GM18951 (cell line): ENCODE data around the gene EHMT1.

ENCODE experiments used
- POLR2A ChIP-seq: IDR thresholded peaks from 4 replicates; pipeline ENCODE4 v1.6.1; 2011; ENCODE audit warnings: mild to moderate bottlenecking; ENCODE audit not compliant: insufficient read length, insufficient read depth; ENCODE audit errors: extremely low read depth
- in situ Hi-C: fragments of 300-500 bp; cut with MboI; formaldehyde crosslinking; loops from one replicate; pipeline ENCODE4 v1.12.0; 2022; ENCODE audit warnings: low sequenced_read_pairs, mixed read lengths, inconsistent platforms; ENCODE audit not compliant: unreplicated experiment

EHMT1 gene

DNA sequence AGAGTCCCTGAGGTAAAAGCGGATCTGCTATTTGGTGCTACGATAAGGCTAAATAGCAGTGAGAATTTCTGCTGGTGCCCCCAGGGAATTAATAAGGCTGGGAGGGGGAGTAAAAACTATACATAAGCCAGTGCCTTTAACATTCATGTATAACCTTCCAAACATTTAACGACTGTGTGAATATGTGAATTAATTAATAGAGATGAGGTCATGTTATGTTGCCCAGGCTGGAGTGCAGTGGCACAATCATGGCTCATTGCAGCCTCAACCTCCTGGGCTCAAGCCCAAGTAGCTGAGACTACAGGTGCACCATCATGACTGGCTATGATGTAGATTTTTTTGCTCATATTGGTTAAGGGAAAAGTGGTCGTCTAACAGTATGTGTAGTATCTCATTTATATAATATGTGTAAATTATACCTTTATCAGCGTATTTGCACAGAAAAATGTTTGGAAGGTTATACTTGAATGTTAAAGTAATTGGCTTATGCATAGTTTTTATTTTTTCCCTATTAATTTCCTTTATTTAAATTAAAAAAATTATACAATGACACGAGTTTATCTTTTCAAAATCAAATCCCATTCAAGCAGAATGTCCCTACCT is 64.6 kb downstream of the EHMT1 start:
- in situ Hi-C loops, result no loop called here
- TF ChIP-seq POLR2A, result no peak

DNA sequence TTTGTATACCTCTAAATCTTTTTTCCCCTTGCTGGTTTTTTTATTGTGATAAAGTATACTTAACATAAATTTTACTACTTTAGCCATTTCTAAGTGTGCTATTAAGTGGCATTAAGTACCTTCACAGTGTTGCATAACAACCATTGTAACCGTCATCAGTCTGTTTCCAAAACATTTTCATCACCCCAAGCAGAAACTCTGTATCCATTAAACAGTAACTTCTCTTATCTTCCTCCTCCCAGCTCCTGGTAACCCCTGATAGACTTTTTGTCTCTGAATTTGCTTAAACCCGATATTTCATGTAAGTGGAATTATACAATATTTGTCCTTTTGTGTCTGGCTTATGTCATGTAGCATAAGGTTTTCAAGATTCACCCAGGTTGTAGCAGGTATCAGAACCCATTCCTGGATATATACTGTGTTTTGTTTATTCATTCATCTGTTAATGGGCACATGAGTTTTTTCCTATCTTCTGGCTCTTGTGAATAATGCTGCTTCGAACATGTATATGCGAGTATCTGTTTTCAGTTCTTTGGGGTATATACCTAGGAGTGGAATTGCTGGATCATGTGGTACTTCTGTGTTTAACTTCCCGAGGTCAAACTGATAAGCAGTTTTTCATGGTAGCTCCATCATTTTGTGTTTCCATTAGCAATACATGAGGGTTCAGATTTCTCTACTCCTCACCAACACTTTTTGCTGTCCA is 66.4 kb downstream of the EHMT1 start:
- TF ChIP-seq POLR2A, result no peak

DNA sequence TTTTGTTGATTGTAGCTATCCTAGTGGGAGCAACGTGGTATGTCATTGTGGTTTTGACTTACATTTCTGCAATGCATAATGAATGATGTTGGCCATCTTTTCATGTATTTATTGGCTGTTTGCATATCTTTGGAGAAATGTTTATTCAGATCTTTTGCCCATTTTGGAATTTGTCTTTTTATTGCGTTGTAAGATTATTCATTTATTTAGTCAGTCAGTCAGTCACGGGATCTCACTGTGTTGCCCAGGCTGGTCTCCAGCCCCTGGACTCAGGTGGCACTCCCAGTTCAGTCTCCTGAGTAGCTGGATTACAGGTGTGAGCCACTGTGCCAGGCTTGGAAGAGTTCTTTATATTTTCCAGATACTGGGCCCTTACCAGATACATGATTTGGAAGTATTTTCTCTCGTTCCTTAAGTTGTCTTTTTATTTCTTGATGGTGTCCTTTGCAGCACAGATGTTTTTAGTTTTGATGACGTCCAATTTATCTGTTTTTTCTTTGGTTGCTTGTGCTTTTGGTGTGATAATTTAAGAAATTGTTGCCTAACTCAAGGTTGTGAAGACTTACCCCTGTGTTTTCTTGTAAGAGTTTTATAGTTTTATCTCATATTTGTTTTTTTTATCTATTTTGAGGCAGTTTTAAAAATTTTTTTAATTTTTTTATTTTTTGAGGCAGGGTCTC is 67.1 kb downstream of the EHMT1 start:
- in situ Hi-C loops, result no loop called here
- no peak for TF ChIP-seq POLR2A

More for the DNA sequence above, 66.4 kb downstream of the EHMT1 start:
- in situ Hi-C loops, result no loop called here

DNA sequence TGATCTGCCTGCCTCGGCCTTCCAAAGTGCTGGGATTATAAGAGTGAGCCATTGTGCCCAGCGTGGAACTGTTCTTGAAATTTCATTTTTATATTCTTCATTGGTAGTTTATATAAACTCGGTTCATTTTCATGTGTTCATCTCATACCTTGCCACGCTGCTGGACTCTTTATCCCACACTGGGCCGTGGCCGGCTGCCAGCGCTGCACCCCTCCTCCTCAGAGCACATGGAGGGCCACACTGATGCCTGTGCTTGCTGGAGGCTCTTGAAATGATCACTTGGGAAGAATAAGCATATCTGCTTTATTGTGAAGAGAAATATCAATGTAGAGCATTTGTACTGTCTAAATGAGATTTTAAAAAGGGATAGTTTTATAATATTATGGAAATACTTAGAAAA is 69.5 kb downstream of the EHMT1 start:
- no peak for TF ChIP-seq POLR2A
- in situ Hi-C loops, result no loop called here

DNA sequence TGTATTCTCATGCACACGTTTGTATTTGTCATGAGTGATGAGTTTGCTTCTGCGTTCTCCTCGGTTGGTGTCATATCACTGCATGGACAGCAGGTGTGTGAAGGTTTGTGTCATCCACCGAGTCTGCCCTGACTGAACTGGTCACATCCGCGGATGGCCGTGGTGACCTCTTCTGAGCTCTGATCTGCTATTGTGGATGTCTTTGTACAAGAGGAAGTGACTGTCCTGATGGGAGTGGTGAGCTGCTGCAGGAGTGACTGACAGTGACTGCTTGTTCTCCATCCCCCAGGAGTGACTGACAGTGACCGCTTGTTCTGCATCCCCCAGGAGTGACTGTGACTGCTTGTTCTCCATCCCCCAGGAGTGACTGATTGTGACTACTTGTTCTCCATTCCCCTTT is 69.9 kb downstream of the EHMT1 start:
- in situ Hi-C loops, result no loop called here
- no peak for TF ChIP-seq POLR2A

DNA sequence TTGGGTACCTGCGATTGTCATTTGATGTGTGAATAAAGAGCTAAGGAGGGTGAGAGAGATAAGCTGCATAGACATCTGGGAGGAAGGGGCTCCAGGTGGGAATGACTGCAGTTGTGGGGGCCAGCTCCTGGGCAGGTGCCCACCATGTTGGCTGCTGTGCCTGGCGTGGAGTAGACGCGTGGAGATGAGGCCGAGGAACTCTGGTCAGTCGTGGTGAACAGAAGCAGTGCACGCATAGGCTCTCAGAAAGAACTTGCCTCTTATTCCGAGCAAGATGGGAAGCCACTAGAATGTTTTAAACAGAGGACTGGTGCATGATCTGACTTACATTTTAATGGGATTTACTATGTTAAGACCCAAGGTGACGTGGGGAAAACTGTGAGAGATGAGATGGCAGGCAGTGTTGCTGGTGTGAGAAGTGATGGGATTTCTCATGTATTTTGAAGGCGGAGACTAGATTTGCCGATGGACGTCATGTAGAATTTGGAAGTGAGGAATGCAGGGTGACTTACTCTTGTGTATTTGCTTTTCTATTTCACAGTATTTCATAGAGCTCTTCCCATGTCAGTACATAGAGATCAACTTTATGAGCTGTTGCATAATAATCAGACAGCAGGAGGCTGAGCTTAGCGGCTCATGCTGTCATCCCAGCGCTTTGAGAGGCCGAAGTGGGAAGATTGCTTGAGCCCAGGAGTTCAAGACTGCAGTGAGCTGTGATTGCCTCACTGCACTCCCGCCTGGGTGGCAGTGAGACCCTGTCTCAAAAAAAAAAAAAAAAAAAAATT is 71.1 kb downstream of the EHMT1 start:
- no peak for TF ChIP-seq POLR2A
- in situ Hi-C loops, result no loop called here

DNA sequence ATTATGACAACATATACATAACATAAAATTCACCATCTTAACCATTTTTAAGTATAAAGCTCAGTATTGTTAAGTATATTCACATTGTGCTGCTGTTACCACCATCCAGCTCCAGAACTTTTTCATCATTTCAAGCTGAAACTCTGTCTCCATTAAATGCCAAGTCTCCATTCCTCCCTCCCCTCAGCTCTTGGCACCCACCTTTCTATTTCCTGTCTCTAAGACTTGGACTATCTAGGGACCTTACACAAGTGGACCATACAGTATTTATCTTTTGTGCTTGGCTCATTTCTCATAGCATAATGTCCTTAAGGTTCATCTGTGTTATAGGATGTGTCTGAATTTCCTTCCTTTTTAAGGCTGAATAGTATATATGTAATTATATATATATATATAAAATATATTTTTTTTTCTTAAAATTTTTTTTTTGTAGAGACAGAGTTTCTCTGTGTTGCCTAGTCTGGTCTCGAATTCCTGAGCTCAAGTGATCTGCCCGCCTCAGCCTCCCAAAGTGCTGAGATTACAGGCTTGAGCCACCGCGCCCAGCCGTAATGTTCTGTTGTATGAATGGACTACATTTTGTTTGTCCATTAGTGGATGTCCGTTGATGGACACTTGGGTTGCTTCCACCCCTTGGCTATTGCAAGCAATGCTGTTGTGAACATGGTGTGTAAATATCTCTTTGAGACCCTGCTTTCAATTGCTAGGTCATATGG is 72.3 kb downstream of the EHMT1 start:
- in situ Hi-C loops, result no loop called here
- no peak for TF ChIP-seq POLR2A

DNA sequence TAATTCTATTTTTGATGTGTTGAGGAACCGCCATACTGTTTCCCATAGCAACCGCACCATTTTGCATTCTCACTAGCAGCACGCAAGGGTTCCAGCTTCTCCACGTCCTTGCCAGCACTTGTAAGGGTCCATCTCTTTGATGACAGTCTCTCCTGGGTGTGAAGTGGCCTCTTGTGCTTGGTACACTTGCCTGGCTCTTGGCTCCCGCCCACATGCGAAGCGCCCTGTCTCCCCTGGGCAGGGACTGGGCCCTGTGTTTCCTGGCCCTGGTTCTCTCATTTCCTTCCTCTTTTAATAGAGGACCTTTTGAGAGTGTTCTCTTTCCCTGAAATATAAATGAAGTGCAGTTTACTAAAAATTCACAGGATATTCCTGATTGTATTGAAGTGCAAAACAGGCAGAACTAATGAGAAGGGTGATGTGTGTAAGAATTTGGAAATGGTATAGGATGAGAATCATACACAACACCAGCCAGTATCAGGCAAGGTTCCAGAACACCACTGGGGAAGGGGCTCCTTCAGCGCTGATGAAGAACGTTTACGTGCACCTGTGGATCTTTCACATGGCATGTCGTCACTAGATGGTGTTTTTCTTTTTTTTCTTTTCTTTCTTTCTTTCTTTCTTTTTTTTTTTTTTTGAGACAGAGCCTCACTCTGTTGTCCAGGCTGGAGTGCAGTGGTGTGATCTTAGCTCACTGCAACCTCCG is 73.0 kb downstream of the EHMT1 start:
- TF ChIP-seq POLR2A, result no peak
- in situ Hi-C loops, result no loop called here

DNA sequence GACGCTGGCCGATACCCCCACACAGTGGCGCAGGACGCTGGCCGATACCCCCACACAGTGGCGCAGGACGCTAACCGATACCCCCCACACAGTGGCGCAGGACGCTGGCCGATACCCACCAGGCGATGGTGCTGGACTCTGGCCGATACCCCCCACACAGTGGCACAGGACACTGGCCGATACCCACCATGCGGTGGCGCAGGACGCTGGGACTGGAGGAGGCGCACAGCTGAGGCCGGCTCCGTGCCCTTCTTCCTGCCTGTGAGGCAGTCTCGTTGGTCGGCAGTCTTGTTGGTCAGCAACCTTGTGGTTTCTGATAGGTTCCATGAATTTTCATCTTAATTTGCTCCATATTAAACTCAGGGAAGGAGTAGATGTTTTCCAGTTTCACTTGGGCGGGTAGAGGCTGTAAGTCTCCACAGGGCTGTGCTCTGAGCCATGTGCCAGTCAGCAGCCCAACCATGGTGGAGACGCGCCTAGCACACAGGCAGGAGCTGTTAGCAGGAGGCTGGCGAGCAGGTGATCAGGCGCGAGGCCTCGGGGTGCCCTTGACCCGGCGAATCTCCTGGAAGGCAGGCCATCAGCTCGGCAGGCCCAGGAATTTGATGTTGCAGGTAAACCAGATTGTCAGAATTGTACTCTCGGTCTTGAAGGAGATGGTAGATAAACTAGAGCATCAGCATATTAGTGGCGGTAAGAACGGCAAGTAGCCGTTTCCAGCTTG is 75.6 kb downstream of the EHMT1 start:
- in situ Hi-C loops, result no loop called here
- no peak for TF ChIP-seq POLR2A

DNA sequence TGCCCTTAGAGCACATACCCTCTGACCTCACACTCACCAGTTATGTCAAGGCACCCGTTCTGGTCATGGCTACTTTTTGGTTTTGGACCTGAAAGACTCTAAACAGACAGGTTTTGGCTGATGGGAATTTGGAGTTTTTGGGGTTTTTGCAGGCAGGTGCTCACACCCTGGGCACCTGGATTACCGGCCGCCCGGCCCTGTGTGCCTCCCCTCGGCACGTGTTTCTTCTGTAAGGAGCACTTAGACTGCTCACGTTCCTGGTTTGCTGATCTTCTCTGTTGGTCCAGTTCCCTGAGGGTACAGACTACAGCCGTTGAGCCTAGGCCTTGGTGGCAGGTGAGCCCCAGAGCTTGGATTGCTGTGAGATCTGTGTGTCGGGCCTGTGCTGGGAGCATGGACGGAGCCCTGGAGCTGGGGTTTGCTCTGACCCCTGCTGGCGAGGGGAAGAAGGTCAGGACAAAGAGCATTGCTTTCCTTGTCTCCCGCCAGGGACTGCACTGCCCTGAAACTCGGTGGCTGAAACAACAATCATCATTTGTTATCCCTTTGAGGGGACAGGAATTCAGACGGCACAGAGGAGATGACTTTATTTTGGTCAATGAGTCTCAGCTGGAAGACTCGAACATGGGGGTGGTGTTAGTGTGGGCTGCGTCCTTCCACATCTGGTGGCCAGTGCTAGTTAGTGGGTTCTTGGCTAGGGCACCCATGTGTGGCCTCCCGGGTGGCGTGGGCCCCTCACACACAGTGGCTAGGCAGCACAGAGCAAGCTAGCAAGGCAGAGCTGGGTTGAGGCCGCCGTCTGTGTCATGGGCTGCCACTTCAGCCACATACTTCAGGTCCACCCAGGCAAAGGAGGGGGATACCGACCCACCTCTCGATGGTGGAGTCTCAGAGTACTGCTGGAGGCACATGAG is 76.4 kb downstream of the EHMT1 start:
- in situ Hi-C loops, result no loop called here
- TF ChIP-seq POLR2A, result no peak
